Fibroblast of skin of left quadriceps (primary cell): ENCODE data around the gene SOCS1.
A peak's percentile ranks its signal among the peaks of the same experiment; 100 is the strongest.

Experiments
- DNase-seq, 2 experiments: peaks; one replicate each; pipeline ENCODE4 v3.0.0-alpha.2; 2013; ENCODE audit warnings: low read depth in 2 of 2

The SOCS1 gene

DNA sequence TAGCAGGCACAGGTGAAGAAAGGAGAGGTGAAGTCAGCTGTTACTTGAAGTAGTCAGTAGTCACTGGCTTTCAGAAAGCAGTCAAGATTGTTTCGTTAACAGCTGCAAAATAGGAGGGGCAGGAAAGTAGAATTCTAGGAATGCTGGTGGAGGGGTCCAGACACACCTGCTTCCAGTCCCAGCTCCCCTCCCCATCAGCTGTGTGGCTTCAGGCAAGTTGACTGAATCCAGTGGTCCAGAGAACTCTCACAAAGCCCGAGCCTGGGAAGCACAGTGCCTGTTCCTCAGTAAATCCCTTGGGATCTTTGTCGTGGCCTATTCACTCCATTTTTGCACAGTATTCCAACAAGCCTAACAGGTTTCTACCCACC lies 4.6 kb upstream of the SOCS1 start:
- no peak for DNase-seq

DNA sequence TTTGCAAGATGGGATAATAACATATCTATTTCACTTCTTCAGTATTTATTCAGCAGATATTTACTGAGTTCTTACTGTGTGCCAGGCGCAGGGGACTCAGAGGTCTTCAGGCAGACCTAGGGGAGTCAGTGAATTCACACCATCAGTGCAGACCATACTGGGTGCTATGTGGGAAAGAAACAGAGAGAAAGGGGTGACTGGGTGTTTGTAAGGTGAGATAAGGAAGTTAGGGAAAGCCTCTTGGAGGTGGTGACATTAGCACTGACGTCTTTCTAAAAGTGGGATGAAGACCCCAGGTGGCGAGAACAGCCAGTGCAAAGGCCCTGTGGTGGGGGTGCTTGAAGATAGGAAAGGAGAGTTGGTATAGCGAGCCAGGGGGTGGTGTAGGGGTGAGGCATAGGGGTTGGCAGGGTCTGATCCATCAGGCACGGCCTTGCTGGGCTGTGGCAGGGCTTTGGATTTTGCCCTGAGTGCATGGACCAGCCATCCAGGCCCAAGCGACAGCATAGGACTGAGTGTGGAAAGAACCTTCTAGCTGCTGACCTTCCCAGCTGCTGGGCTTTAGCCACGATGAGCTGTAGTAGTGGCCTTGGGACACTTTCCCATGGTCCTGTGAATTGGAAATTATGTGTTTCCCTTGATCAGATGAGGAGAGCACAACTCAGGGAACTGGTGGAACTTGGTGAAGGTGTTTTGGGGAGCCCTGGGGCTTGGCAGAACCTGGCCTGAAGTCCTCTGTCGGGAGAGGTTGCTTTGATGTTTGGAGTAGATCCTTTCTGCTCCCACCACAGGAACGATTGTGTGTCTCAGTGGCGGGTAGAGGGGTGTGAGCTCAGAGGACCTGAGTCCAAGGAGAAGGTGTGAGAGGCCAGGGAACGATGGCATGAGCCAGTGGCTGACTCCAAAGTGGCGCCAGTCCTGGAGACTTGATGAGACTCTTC lies 3.9 kb upstream of the SOCS1 start:
- no peak for DNase-seq

DNA sequence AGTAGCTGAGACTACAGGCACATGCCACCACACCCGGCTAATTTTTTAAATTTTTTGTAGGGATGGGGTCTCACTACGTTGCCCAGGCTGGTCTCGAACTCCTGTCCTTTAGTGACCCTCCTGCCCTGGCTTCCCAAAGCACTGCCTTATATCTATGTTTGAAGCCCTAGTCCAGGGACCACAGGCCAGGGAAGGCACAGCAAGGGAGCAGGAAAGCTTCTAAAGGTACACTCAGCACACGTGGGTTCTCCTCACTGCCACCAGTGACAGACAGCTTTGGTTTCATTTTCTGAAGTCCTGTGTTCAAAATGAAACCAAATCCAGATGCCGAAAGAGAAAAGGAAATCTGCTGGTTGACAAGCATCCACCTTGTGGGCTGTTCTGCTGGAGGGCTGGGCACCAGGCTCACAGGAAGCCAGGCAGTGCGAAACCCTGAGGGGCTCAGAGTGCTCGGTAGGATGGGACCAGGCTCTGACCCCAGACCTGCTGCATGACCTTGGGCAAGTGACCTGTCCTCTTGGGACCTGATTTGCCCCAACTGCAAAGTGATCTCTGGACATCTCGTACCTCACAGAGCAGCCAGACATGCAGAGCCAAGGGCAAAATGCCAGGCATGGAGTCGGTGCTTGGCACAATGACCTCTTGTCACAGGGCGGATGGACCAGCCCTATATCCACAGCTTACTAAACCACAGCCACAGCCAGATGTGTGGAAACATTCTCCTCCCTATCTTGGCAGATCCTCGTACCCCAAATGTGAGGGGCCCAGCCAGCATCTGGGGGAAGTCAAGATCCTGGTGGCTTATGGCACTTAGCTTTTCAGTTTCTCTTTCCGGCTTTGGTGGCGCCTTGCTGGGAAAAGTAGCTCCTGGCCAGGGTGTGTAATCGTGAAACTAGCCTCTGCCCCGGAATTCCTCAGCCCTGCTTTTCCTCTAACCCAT lies 2.8 kb upstream of the SOCS1 start:
- no peak for DNase-seq

DNA sequence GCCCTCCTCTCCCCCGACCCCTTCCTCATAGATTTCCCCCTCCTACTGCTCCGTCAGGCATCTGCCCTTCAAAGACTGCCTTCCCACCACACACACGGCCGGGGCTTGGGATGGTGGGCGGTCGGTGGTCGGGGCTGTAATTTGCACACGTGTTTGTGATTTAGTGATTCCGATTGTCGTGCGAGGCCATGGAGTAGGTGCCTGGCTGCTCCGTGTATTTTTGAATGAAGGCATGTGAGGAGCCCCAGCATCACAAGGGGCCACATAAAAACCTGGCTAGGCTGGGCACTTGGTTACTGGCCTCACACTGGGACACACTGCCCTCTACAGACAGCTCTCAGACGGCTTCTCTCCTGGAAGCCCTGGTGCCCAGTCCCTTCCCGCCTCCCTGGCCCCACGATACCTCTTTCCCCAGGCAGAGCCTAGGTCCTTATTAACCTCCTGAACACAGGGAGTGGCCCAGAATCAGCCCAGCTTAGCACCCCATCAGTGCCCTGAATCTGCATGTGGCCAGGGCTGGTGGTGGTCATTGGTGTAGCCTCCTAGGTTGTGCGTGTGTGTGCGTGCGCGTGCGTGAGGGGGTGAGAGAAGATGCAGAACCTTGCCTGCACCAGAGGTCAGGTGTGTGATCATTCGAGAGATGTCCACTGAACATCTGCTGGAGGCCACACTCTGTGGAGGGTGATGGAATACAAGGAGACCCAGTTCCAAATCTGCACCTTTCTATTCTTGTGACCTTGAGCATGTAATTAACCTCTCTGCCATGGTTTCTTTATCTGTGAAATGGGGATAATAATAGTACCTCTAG lies 1.3 kb upstream of the SOCS1 start:
- peak; percentile 49 to 53 for DNase-seq

DNA sequence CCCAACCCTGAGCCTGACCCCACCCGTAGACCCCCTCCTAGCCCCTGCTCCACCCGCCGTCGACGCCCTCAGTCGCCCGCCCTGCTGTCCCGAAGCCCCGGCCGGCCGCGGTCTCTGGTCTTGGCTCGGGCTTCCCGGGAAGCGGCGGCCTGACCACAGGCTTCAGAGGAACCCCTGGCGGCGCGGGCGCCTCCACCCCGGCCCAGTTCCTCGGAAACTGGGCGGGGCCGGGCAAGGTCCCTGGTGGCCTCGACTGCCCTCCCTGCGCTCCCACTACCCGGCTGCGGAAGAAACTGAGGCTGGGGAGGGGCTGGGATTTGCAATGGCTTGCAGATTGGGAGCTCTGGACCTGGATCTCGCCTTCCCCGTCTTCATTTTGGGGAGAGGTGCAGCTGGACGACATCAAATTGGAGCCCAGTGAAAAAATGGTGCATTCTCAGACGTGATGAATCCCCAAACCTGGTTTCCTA lies 692 bp upstream of the SOCS1 start:
- no peak for DNase-seq

DNA sequence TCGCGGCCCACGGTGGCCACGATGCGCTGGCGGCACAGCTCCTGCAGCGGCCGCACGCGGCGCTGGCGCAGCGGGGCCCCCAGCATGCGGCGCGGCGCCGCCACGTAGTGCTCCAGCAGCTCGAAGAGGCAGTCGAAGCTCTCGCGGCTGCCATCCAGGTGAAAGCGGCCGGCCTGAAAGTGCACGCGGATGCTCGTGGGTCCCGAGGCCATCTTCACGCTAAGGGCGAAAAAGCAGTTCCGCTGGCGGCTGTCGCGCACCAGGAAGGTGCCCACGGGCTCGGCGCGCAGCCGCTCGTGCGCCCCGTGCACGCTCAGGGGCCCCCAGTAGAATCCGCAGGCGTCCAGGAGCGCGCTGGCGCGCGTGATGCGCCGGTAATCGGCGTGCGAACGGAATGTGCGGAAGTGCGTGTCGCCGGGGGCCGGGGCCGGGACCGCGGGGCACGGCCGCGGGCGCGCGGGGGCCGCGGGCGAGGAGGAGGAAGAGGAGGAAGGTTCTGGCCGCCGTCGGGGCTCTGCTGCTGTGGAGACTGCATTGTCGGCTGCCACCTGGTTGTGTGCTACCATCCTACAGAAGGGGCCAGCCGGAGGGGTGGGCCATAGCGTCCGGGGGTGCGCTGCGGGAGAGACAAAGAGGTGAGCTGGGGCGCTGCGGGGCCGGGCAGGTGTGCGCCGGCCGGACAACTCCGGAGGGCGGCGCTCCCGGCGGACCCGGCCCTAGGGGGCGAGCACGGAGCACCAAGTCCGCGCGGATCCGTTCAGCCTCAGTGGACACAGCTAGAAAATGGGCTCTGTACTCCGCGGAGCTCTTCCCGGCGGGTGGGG lies 879 bp downstream of the SOCS1 start:
- no peak for DNase-seq

DNA sequence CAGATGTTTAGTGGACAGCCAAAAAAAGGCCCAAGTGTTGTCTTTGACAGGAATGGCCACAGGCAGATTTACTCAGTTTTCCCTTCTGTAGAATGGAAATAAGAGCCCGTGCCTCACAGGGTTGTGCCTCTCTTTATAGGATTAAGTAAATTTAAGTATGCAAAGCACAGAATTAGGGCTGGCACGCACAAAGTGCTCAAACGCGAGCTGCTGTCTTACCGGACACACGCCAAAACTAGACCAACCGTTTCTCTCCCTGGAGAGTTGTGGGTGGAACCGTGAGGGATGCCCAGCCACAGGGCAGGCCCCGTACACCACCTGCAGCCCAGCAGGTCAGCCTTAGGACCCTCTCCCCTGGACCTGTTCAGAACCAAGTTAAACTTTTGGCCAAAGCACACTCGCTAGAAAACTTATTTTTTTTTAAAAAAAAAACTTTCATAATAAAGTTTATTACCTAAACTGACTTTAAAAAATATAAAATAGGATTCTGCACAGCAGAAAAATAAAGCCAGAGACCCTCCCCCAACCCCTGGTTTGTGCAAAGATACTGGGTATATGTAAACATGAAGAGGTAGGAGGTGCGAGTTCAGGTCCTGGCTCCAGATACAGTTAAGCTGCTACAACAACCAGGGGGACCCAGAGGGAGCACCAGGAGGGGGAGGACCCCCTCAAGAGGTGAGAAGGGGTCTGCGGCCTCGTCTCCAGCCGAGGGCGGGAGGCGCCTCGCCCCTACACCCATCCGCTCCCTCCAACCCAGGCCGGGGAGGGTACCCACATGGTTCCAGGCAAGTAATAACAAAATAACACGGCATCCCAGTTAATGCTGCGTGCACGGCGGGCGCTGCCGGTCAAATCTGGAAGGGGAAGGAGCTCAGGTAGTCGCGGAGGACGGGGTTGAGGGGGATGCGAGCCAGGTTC lies 1.8 kb downstream of the SOCS1 start:
- no peak for DNase-seq

DNA sequence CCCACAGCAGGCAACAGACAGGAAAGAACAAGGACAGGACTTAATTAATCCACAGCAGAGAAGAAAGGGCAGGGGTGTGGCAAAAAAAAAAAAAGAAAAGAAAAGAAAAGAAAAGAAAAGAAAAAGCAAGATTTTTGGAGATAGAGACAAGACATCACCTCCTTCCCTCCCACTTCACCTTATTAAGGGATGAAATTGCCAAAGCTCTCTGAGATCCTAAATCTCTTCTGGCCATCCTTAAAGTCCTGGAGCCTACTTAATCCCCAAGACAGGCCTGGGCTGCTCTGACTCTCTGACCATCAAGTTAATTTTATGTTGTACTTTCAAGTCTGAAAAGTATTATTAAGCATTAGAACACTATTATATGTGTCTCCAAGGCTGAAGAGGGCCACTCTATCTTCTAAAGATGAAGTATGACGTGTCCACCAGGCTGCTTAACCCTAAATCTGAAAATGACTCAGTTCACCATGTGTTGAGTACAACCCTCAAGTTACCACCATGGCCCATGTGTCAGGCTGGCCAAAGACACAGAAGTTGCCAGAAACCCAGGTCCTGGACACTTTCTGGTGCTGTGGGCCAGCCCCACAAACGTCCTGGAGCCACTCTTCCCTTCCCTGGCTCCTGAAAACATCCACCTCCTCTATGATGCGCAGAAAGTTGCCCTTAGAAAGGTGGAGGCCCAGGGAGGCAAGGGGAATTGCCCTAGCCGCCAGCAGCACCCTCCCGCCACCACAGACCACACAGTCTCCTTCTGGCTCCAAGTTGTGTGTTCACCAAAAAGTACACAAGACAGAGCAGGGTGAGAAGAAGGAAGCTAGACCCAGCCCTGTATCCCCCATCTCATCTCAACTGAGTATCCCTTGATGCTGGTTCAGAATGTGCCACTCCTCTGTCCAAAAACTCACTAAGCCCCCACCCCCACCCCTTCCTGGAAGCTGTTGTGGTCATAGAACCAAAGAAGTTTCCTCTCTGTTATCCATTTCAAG lies 2.7 kb downstream of the SOCS1 start:
- DNase-seq, result no peak

DNA sequence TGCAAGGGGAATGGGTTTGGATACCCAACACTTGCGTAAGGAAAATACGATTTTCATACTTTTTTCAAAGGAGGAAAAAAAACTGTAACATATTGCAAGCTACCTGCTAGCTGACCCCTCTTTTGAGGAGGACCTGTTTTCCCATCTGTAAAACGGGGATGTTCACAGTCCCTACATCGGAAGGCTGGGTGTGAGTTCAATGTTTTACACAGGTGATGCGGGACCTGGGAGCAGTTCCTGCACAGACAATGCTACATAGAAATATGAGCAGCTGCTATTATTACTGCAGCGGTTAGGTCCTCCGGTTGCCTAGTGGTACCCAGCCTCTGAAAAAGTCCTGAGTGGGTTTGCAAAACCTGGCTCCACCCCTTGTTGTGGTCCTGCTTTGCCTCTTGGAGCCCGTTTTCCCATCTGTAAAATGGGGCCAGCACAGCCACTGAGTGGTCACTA lies 3.5 kb downstream of the SOCS1 start:
- no peak for DNase-seq

DNA sequence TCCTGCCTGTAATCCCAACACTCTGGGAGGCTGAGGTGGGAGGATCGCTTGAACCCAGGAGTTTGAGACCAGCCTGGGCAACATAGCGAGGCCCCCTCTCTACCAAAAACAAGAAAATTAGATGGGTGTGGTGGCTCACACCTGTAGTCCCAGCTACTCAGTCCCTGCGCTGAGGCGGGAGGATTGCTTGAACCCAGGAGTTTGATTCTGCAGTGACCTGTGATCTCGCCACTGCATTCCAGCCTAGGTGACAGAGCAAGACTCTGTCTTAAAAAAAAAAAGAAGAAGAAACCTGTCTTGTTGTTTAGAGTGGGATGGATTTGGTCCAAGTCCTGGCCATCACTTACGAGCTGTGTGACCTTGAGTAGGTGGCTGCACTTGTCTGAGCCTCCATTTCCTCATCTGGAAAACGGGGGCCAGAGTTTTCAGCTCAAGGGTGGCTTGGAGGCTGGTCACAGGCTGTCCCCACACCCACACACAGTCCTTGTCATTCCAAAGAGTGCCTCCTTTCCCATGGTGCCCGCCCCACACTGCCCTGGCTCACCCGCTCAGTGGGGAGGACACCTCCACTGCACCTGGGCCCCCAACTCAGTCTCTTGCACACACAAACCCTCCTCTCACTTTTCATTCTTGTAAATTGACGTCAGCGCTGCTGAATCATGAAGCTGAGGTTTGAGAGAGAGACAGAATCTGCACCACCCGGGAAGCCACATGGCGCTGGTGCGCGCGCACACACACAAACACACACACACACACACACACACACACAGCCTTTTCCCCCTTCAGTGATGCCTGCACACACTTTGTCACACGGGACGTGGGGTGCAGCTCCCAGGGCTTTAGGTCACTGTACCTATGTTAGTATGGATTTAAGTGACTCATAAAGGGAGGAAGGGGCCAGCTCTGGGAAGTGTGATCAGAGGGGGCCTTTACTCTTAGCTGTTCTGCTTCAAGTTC lies 4.2 kb downstream of the SOCS1 start:
- DNase-seq, result peak; percentile 47 to 55

DNA sequence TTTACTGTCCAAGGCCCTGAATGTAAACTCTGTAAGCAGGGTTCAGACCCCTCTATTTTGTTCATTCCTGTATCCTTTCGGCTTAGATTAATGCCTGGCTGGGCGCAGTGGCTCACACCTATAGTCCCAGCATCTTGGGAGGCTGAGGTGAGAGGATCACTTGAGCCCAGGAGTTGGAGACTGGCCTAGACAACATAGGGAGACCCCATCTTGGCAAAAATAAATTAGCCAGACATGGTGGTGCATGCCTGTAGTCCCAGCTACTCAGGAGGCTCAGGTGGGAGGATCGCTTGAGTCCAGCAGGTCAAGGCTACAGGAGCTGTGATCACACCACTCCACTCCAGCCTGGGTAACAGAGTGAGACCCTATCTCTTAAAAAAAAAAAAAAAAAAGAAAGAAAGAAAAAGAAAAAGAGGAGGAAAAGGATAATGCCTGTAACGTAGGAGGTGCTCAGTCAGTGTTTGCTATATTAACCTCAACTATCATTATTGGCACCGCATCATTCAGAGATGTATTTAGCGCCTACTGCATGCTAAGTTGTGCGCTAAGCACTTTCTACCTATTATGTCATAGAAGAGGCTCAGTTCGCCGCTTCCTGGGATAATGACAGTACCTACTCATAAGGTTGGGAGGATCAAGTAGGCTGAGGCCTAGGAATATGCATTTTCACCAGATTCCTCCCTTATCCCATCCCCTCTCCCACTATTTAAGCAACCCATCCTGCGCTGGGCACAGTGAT lies 5.0 kb downstream of the SOCS1 start:
- DNase-seq, result no peak

DNA sequence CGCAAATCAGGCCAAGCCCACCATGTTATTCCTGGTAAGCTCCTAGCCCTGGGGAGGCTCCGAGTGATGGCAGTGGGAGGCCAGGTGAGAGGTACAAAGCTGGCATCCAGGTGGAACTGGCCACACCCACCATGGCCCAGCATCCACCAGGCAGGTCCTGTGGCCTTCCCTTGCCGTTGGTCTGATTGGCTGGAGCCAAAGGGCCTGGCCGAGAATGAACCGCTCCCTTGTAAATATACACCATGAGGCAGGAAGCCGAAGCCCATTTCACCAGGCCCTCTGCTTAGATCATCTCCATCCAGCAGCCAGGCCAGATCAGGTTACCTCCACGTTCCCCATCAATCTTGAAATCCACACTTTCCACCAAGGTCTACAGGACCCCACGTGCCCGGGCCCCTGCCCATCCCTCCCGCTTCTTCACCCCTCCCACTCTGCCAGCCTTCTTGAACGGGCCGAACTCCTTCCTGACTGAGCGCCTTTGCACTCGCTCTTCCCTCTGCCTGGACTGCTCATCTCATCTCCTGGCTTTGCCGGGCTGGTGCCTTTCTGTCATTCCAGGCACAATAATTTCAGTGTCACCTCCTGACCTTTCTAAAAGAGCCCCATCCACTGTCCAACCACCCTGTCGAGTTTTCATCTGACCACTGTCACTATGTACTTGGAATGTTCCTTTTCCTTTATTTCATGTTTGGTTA lies 5.8 kb downstream of the SOCS1 start:
- no peak for DNase-seq

DNA sequence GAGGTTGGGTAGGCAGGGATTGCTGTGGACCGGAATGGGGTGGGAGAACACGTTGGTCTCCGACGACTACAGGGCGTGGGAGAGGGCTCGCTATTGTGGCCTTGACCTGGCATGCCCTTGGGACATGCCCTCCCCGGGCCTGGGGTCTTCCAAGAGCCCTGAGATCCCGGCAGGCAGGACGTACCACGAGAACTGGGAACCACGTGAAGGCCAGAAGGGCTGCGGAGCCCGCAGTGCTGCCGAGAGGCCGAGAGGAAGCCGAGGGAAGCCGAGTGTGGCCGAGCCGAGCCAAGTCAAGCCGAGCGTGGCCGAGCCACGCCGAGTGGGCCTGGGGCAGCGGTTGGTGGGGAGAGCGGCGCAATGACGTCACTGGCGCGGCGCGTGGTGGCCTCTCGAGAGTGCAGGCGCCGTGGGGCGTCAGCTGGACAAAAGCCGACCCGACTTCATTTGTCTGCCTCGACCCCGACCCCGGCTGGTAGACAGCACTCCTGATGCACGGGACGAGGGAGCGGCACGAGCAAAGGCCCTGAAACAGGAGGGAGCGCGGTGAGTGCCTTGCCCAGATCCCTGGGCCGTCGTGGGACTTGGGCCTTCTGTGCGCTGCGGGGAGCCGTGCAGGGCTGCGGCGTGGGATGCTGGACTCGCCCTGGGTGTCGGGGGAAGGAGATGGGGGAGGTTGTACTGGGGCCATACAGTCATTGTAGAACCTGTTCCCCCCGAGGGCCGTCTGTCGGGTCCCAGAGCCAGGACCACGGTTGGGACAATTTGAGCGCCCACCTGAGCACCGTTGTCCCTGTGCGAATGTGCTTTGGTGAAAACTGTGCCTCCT lies 6.6 kb downstream of the SOCS1 start:
- DNase-seq, result no peak

DNA sequence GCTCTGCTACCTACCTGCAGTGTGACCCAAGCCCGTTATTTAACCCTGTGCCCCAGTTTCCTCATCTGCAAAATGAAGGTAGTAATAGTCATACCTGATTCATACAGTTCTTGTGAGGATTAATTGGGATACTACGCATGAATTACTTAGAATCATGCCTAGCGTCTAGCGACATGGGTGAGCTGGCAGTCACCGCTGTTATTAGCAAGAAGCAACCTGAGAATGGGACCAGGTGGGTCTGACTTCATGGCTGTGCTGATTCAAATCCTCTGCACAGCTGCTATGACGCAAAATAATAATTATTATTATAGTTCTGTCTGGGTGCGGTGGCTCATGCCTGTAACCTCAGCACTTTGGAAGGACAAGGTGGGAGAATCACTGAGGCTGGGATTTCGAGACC lies 7.9 kb downstream of the SOCS1 start:
- DNase-seq, result no peak

DNA sequence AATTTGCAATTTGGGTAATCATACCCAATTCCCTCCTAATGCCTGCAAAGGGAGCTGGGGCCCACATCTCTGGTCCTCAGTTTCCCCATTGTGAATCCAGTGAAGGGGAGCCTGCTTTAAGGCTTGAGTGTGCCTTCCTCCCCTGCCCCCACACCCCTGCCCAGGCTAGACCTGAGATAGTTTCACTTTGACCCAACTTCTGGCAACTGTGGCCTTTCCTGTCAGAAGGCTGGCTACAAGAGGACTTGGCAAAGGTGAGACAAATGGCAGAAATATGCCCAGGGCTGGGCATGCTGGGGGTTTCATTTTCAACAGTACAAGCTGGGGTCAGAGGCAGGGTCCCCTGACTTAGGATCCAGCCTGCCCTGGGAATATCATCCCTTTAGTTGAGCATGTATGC lies 10.0 kb downstream of the SOCS1 start:
- DNase-seq, result no peak
